GM19452 (cell line): ENCODE measurements around the gene HOXC11.

ENCODE experiments used
- ATAC-seq: cut with Tn5 transposase; IDR thresholded peaks from one replicate; pipeline ENCODE4 v1.9.1; 2021; ENCODE audit not compliant: unreplicated experiment

HOXC11 gene

DNA sequence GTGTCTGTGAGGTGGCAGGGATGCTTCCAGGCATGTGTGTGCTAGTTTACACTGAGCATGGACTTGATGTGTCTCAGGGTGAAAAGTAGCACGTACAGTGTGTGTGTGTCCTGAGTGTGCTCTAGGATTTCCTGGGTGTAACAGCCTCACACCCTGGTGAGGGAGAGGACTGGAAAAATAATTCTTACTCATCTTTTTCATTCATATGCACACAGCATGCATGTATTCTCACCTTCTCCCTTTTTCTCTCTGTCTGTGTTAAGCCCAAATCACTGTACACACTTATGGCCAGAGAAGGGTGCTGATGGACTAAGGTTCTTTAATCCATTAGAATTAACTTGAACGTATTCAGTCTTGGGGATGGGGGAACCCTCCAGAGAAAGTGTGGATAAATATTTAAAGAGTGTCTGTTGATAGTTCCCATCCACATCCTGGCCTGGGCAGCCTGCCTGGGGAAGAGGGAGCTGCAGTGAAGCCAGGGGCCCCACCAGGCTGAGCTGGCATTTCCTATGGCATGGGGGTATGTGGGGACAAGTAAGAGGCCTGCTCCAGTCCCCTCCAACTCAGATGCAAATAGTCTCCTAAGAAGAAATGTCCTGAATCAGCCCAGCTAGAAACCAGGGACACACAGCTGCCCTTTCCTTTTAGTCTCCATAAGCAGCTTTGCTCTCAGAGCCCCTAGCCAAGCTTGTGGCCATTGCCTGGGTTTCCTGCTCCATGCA, 34.8 kb downstream of the HOXC11 start:
- no peak for ATAC-seq

- no peak for ATAC-seq
Observed at GRCh38 chr12:54008260-54008552, 35.3 kb downstream of the HOXC11 start.

DNA sequence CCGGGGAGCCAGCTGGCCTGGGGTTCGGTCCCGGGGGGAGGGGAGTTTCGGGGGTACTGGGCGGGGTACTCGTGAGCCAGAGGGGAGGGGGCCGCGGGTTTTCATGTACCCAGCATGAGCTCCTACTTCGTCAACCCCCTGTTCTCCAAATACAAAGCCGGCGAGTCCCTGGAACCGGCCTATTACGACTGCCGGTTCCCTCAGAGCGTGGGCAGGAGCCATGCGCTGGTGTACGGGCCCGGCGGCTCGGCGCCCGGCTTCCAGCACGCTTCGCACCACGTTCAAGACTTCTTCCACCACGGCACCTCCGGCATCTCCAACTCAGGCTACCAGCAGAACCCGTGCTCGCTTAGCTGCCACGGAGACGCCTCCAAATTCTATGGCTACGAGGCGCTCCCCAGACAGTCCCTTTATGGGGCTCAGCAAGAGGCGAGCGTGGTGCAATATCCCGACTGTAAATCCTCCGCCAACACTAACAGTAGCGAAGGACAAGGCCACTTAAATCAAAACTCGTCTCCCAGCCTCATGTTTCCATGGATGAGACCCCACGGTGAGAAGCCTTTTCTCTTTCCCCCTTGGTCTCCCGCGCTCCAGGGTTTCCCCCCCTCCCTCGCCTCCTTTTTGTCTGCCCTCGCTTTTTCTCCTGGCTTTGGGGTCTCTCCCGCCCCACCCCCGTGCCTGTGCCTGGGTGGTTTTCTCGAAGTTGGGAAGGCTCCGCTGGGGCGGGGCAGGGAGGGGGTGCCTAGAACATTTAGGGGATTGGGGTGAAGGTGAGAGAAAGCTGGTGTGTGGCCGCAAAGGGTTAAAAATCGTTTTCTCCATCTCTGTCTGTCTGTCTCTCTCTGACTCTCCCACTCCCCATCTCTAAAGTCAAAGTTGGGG, 36.5 kb downstream of the HOXC11 start:
- no peak for ATAC-seq

DNA sequence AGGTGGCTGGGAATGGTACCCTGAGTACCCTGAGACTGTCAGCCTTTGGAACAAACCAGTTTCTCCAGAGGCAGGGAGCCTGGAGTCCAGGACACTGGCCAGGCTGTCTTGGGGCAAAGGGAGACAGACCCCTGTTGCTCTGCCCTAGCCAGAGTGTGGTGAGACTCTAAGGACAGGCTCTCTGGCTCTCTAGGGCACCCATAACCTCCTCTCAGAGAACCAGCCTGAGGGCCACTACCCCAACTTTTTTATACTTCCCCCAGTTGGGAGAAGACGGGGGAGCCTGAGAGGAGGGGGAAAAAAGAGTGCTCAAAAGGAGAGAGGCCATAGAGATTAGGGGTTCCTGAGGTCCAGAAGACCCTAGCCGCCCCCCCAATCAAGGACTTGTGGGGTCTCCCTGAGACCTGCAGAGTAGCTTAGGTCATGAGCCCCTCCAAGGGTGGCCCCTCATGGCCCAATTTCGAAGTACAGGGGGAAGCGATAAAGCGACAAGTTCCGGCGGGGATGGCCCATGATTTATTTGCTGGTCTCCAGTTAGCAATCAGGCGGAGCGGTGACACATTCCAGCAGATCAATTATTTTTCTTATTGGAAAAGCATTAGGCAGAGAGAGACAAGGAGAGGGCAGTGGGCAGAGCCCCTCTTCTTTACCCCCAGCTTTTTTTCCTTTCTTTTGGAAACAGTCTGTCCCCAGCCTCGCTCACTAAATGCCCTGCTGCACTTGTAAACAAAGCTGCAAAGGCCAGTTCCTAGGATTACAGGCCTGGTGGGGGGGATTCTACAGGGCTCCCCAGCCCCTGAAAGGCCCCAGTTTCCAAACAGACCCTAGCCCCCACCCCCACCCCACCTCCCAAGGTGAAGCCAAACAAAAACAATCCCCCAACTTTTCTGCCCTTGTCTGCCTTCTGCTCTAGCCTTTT, 37.4 kb downstream of the HOXC11 start:
- ATAC-seq, result no peak

GRCh38 chr12:54010972-54011664, 38.2 kb downstream of the HOXC11 start:
- no peak for ATAC-seq

DNA sequence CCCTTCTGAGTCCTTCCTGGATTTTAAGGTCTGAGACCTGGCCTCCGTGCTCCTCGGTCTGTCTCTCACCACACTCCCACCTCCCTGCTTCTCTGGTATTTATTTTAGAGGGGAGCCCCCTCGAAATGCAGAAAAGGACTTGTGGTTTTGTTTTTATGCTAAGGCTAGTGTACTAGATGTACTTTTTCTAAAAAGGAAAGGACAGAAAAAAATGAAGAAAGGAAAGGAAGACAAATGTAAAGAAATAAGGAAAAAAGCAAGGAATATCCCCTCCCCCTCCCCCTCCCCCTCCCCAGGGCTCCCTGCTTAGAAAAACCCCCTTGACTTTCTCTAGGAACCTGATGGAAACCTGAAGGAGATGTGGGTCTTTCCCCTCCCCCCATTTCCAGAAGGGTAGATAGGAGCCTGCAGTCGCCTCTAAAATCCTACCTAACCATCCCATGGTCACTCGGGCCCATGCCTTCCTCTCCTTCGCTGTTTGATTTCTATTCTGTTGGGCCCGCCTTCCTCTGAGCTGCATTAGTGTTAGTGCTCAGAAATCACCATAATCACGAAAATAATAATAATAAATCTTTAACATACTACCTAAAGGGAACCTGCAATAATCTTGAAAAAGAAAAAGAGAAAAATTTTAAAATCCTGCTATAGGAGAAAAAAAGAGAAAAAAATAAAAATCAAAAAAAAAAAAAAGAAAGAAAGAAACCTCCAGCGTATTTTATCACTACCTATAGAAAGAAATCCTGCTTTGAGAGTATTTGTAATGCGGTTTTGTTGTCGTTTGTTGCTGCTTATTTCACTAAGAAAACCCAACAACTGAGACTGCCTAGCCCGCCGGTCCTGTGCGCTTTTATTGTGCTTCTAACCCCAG, 39.0 kb downstream of the HOXC11 start:
- no peak for ATAC-seq

- ATAC-seq, result no peak
Observed at GRCh38 chr12:54012631-54013409, 39.9 kb downstream of the HOXC11 start.

- ATAC-seq, result no peak
Observed at GRCh38 chr12:54014377-54015017, 41.6 kb downstream of the HOXC11 start.

- ATAC-seq, result no peak
Observed at GRCh38 chr12:54015018-54015931, 42.3 kb downstream of the HOXC11 start.

GRCh38 chr12:54016051-54016450, 43.1 kb downstream of the HOXC11 start:
- ATAC-seq, result no peak

DNA sequence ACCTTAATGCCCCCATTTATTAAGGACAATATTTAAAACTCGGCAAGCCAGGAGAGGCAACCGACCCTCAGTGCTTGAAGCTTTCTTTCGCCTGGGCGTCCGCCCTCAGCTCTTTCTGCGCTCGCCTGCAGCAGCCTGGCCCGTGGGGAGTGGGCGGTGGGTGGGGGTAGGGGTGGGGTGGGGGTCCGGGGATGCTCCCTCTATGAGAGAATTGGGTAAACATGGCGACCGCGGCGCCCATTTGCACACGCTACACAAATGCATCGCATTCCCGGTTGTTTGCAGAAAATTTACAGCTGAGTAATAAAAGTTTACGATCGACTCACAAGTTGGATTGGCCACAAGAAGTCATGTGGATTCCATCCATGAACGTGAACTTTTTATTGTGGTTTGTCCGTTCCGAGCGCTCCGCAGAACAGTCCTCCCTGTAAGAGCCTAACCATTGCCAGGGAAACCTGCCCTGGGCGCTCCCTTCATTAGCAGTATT, 43.6 kb downstream of the HOXC11 start:
- ATAC-seq, result no peak

DNA sequence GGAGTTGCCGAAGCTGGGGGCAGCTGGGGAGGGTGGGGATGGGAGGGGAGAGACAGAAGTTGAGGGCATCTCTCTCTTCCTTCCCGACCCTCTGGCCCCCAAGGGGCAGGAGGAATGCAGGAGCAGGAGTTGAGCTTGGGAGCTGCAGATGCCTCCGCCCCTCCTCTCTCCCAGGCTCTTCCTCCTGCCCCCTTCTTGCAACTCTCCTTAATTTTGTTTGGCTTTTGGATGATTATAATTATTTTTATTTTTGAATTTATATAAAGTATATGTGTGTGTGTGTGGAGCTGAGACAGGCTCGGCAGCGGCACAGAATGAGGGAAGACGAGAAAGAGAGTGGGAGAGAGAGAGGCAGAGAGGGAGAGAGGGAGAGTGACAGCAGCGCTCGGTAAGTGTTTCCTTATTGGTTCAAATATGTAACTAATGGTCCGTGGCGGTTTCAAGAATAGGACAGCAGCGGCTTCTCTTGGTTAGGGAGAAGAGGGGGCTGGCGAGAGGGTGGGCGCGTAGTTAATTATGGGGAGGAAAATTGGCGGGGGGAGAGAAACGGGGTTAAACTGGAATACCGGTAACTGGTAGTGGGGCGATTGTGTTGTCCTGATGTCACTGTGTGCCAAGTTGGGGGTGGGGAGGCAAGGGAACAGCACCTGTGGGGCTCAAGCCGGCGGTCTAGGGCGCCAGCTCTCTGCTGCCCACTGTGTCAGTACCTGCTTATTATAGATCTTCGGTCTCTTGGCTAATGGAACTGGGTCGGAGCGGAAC, 44.3 kb downstream of the HOXC11 start:
- ATAC-seq, result peak; percentile 18

DNA sequence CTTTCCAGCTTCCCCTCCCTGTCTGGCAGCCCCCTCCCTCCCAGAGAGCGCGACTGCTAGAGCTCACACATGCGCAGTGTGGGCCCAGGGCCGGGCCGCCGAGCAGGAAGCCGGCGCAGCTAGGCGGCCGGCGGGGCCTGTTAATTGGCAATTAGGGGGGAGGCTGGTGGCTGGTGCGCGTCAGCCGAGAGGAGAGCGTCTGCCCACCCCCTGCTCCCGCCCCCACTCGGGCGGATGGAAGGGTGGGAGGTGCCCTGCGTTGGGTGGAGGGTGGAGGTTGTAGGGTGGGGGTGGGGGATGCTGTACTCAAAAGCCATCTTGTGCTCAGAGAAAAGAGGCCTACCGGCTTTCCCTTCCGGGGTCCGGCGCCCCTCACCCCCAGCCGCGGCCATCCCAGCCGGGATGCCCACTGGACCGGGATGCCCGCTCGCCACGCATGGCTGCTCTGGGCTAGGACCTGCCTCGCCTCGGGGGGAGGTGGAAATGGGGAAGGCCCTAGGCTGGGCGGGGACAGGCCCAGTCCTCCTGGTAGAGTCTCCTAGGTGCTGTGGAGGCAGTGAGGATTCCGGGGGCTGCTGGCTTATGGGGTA, 45.0 kb downstream of the HOXC11 start:
- peak; percentile 80 for ATAC-seq

DNA sequence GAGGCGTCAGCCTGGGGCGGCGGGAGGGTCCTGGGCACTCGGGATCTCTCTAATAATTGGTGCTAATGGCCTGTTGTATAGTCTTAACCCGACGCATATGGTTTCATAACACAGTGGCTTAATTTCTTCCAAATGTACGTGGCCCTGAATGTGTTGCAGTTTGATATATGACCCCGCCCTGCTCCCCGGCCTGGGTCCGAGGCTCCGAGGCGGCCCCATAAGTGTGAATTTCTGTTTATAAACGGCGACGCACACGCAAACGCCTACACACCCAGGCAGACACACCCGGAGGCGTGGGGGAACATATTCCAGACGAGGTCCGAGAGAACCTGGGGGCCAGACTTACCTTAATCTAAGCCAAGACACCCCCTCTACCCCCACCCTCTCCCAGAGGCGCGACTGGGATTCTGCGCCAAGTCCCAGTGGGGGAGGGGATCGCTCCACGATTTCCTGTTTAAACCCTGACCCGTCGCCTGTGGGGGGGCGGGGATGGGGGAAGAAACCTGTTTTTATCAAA, 45.6 kb downstream of the HOXC11 start:
- no peak for ATAC-seq

- ATAC-seq, result no peak
Observed at GRCh38 chr12:54019091-54019811, 46.3 kb downstream of the HOXC11 start.
